HEK293 (cell line): Measurements from ENCODE around the gene NEK9.

Experiments
- HOXA7 ChIP-seq: sonication (generic); formaldehyde crosslinking; IDR thresholded peaks from 2 replicates; pipeline ENCODE4 v1.8.1; 2022; ENCODE audit warnings: missing genetic modification reagents, borderline replicate concordance
- KLF7 ChIP-seq: fragments of 450-650 bp; formaldehyde crosslinking; IDR thresholded peaks from 2 replicates; pipeline ENCODE4 v1.5.1; 2016; ENCODE audit warnings: missing biosample characterization, missing genetic modification characterization, borderline replicate concordance
- ZNF10 ChIP-seq: fragments of 450-650 bp; formaldehyde crosslinking; IDR thresholded peaks from 2 replicates; pipeline ENCODE4 v1.5.1; 2017; ENCODE audit warnings: missing biosample characterization, missing genetic modification characterization
- ZNF292 ChIP-seq: fragments of 450-650 bp; formaldehyde crosslinking; IDR thresholded peaks from 2 replicates; pipeline ENCODE4 v1.5.1; 2016; ENCODE audit warnings: low read depth, missing biosample characterization, missing genetic modification characterization, borderline replicate concordance
- ZNF335 ChIP-seq: fragments of 450-650 bp; formaldehyde crosslinking; conservative IDR thresholded peaks from 2 replicates; pipeline ENCODE4 v1.5.1; 2016; ENCODE audit warnings: missing biosample characterization, missing genetic modification characterization
- ZNF391 ChIP-seq: fragments of 450-650 bp; formaldehyde crosslinking; IDR thresholded peaks from 2 replicates; pipeline ENCODE4 v1.5.1; 2016; ENCODE audit warnings: low read depth, missing biosample characterization, missing genetic modification characterization, borderline replicate concordance
- ZNF501 ChIP-seq: fragments of 450-650 bp; formaldehyde crosslinking; IDR thresholded peaks from 2 replicates; pipeline ENCODE4 v1.5.1; 2016; ENCODE audit warnings: missing biosample characterization, missing genetic modification characterization
- ZNF530 ChIP-seq: fragments of 450-650 bp; formaldehyde crosslinking; IDR thresholded peaks from 2 replicates; pipeline ENCODE4 v1.5.1; 2016; ENCODE audit warnings: low read depth, missing biosample characterization, missing genetic modification characterization
- ZNF555 ChIP-seq: fragments of 450-650 bp; formaldehyde crosslinking; conservative IDR thresholded peaks from 2 replicates; pipeline ENCODE4 v1.5.1; 2017; ENCODE audit warnings: missing biosample characterization, mild to moderate bottlenecking, missing genetic modification characterization, inconsistent platforms
- TF ChIP-seq, protein P1 (sequence below): fragments of 450-650 bp; formaldehyde crosslinking; IDR thresholded peaks from 2 replicates; pipeline ENCODE4 v1.5.1; 2016; ENCODE audit warnings: missing biosample characterization, missing genetic modification characterization
- TF ChIP-seq, protein P2 (sequence below): fragments of 450-650 bp; formaldehyde crosslinking; IDR thresholded peaks from 2 replicates; pipeline ENCODE4 v1.5.1; 2016; ENCODE audit warnings: missing biosample characterization, missing genetic modification characterization
- TF ChIP-seq, protein P3 (sequence below): fragments of 450-650 bp; formaldehyde crosslinking; IDR thresholded peaks from 2 replicates; pipeline ENCODE4 v1.5.1; 2016; ENCODE audit warnings: missing biosample characterization, missing genetic modification characterization
- TF ChIP-seq, protein P4 (sequence below): fragments of 450-650 bp; formaldehyde crosslinking; IDR thresholded peaks from 2 replicates; pipeline ENCODE4 v1.5.1; 2016; ENCODE audit warnings: missing biosample characterization, missing genetic modification characterization

DNA sequence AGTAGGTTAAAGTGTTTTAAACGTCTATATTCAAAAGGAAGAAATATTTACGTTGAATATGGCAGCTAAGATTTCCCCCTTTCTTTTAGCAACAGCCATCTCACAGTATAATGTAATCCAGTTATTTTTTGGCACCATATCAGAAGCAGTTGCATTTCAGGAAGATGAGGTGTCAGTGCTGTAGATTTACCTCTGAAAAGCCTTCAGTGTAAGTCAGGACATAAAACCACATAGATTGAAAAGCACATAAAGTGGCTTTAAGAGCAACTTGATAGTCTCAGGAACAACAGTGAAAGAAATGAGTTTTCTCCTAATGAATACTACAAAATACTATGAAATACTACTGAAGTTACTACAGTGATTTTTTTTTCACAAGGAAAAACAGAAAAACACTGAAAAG, 82.5 kb downstream of the NEK9 start:
- TF ChIP-seq, protein P1, sequence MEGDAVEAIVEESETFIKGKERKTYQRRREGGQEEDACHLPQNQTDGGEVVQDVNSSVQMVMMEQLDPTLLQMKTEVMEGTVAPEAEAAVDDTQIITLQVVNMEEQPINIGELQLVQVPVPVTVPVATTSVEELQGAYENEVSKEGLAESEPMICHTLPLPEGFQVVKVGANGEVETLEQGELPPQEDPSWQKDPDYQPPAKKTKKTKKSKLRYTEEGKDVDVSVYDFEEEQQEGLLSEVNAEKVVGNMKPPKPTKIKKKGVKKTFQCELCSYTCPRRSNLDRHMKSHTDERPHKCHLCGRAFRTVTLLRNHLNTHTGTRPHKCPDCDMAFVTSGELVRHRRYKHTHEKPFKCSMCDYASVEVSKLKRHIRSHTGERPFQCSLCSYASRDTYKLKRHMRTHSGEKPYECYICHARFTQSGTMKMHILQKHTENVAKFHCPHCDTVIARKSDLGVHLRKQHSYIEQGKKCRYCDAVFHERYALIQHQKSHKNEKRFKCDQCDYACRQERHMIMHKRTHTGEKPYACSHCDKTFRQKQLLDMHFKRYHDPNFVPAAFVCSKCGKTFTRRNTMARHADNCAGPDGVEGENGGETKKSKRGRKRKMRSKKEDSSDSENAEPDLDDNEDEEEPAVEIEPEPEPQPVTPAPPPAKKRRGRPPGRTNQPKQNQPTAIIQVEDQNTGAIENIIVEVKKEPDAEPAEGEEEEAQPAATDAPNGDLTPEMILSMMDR (tag by site-specific recombination), result no peak
- TF ChIP-seq ZNF555, result no peak
- TF ChIP-seq ZNF10, result no peak
- no peak for TF ChIP-seq ZNF391 (tag by site-specific recombination)
- TF ChIP-seq ZNF335 (tag by site-specific recombination), result no peak
- no peak for TF ChIP-seq ZNF501 (tag by site-specific recombination)
- TF ChIP-seq ZNF292, result no peak
- TF ChIP-seq, protein P2, sequence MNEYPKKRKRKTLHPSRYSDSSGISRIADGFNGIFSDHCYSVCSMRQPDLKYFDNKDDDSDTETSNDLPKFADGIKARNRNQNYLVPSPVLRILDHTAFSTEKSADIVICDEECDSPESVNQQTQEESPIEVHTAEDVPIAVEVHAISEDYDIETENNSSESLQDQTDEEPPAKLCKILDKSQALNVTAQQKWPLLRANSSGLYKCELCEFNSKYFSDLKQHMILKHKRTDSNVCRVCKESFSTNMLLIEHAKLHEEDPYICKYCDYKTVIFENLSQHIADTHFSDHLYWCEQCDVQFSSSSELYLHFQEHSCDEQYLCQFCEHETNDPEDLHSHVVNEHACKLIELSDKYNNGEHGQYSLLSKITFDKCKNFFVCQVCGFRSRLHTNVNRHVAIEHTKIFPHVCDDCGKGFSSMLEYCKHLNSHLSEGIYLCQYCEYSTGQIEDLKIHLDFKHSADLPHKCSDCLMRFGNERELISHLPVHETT, result no peak
- TF ChIP-seq, protein P3, sequence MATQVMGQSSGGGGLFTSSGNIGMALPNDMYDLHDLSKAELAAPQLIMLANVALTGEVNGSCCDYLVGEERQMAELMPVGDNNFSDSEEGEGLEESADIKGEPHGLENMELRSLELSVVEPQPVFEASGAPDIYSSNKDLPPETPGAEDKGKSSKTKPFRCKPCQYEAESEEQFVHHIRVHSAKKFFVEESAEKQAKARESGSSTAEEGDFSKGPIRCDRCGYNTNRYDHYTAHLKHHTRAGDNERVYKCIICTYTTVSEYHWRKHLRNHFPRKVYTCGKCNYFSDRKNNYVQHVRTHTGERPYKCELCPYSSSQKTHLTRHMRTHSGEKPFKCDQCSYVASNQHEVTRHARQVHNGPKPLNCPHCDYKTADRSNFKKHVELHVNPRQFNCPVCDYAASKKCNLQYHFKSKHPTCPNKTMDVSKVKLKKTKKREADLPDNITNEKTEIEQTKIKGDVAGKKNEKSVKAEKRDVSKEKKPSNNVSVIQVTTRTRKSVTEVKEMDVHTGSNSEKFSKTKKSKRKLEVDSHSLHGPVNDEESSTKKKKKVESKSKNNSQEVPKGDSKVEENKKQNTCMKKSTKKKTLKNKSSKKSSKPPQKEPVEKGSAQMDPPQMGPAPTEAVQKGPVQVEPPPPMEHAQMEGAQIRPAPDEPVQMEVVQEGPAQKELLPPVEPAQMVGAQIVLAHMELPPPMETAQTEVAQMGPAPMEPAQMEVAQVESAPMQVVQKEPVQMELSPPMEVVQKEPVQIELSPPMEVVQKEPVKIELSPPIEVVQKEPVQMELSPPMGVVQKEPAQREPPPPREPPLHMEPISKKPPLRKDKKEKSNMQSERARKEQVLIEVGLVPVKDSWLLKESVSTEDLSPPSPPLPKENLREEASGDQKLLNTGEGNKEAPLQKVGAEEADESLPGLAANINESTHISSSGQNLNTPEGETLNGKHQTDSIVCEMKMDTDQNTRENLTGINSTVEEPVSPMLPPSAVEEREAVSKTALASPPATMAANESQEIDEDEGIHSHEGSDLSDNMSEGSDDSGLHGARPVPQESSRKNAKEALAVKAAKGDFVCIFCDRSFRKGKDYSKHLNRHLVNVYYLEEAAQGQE (tag by site-specific recombination), result no peak
- no peak for TF ChIP-seq ZNF530 (tag by site-specific recombination)
- no peak for TF ChIP-seq HOXA7 (CRISPR knock-in tag)
- no peak for TF ChIP-seq KLF7 (tag by site-specific recombination)
- TF ChIP-seq, protein P4, sequence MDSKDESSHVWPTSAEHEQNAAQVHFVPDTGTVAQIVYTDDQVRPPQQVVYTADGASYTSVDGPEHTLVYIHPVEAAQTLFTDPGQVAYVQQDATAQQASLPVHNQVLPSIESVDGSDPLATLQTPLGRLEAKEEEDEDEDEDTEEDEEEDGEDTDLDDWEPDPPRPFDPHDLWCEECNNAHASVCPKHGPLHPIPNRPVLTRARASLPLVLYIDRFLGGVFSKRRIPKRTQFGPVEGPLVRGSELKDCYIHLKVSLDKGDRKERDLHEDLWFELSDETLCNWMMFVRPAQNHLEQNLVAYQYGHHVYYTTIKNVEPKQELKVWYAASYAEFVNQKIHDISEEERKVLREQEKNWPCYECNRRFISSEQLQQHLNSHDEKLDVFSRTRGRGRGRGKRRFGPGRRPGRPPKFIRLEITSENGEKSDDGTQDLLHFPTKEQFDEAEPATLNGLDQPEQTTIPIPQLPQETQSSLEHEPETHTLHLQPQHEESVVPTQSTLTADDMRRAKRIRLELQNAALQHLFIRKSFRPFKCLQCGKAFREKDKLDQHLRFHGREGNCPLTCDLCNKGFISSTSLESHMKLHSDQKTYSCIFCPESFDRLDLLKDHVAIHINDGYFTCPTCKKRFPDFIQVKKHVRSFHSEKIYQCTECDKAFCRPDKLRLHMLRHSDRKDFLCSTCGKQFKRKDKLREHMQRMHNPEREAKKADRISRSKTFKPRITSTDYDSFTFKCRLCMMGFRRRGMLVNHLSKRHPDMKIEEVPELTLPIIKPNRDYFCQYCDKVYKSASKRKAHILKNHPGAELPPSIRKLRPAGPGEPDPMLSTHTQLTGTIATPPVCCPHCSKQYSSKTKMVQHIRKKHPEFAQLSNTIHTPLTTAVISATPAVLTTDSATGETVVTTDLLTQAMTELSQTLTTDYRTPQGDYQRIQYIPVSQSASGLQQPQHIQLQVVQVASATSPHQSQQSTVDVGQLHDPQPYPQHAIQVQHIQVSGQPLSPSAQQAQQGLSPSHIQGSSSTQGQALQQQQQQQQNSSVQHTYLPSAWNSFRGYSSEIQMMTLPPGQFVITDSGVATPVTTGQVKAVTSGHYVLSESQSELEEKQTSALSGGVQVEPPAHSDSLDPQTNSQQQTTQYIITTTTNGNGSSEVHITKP (tag by site-specific recombination), result no peak
